GM18868 (cell line): ENCODE measurements around the gene TNRC18.
"Not testable (repeated sequence)": the region's sequence is repeated elsewhere in the genome, so short reads cannot be mapped to it uniquely, and the experiment has no call there.

Experiments
- ATAC-seq: cut with Tn5 transposase; IDR thresholded peaks from one replicate; pipeline ENCODE4 v1.9.1; 2021; ENCODE audit warnings: mild to moderate bottlenecking, moderate library complexity; ENCODE audit not compliant: unreplicated experiment

TNRC18 gene

DNA sequence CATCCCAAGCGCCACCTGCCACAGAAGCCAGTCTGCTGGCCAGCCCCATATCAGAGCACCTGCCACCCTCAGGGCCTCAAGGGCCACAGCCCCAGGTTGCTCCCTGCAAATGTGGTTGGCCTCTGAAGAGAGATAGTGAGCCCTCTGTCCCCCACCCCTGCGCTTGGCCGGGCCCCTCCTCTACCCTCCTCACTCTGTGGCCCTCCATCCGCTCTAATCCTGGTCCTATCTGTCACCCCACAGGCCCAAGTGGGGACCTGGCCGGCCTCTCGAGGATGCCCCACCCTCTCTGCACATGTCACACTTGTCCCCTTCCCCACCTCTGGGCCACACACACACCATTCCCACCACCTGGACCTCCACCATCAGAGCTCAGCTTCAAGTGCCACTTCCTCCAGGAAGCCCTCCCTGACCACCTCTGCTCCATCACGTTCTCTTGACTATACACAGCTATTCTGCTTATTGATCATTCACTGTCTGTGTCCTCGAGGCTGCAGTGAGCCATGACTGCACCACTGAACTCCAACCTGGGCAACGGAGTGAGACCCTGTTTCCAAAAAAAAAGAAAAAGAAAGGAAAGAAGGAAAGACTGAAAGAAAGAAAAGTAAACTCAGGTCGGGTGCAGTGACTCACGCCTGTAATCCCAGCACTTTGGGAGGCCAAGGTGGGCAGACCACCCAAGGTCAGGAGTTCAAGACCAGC, 42.4 kb downstream of the TNRC18 start:
- no peak for ATAC-seq

DNA sequence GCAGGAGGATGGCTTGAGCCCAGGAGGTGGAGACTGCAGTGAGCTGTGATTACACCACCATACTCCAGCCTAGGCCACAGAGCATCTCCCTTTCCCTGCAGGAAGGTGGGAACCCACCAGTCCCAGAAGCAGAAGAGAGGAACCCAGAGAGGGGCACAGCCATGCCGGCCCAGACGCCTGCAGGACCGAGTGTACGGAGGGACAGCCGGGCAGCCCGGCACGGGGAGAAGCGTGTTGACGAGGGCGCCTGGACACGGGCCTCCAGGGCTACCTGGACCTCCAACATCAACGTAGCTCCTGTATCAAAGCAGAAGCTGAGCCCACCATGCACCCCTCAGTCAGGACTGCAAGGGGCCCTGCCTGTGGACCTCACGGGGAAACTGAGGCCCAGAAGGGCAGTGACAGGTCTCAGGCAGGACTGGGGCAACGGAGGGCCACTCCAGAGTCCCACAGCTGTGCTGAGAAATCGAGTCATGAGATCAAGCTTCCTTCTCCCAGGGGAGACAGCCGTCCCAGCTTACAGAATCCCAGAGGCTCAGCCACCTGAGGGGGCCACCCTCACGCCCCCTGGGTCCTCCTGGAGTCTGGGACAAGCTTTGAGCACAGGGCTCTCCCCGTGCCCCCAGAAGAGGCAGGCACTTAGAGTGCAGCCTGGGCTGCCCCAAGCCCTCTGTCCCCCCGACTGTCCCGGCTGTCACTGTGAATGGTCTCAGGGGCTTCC, 43.1 kb downstream of the TNRC18 start:
- no peak for ATAC-seq

DNA sequence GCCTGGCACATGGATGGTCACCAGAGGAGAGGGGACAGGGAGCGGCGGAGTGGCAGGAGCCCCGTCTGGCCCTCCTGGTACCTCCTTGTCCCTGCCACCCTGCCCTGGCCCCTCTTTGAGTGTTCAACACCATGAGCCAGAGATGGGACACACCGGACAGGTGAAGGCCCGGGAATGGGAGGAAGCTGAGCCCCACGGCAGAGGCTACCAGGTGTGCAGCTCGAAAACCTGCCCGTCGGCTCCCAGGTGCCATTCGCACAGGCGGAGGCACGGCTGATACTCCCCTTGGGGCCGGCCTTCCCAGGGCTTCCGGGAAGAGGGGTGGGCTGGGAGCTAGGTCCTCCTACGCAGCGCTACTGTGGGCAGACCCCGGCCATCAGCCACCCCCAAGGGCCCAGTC, 44.1 kb downstream of the TNRC18 start:
- ATAC-seq = no peak

DNA sequence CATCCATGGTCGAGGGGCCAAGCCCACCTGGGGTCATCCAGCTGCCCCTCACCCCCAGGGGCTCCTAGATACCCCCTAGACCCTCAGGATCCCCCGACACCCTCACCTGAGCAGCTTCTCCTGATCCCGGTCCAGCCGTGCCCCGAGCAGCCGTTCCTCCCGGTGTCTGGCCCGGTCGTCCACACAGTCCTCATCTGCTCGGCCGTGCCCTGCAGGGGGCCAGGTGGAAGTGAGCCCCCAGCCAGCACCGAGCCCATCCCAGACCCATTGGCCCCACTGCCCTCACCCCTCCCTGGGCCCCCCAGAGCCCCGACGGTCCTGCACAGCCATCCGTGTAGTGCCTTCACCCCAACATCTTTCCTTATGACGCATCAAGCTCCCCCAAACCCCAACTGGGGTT, 45.8 kb downstream of the TNRC18 start:
- ATAC-seq = no peak

DNA sequence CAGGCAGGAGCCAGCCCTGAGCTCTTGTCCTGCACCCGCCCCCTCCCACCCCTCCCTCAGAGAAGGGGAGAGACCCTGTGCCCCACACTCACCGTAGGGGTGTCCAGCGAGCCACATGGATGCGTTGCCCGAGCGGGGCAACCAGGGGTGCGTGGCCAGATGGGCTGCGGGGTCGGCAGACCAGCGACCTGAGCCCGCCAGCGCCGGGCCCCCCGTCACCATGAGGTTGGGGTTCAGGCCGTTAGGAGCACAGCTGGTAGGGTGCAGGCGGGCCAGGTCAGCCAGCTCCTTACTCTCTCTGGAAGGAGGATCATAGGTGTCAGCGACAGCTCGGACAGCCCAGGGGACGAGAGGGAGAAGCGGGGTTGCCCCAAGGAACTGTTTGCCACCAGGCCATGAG, 46.4 kb downstream of the TNRC18 start:
- ATAC-seq = no peak

DNA sequence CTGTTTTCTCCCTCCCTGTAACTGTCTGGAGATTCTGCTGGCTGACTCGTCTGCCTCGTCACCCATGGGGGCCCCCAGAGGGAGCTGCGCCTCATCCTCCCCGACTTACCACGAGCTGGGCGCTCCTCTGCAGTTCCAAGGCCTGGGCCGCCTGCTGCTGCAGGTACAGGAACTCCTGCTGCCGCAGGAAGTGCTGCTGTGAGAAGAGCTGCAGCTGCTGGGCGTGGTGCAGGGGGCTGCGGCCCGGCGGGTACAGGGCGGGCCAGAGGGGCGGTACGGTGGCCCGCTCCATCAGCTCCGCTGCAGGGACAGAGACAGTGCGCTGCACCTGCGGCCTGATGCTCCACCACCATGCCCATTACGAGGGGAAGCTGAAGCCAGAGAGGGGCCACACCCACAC, 47.7 kb downstream of the TNRC18 start:
- ATAC-seq = no peak

DNA sequence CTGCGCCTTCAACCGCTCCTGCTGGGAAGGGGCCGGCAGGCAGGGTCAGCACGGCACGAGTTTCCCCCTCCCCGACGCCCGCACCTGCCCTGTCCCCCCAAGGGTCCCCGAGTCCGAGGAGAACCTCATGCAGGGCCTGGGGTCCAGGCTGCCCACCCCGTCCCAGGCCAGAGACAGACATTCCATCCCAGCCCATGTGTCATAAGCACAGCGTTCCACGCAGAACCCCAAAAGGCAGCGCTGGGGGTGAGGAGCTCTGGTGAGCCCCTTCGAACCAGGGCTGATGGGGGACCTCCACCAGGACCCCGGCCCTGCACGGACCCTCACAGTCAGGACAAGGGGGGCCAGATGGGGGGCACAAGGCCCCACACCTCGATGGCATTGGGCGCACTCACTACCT, 49.2 kb downstream of the TNRC18 start:
- ATAC-seq = no peak

DNA sequence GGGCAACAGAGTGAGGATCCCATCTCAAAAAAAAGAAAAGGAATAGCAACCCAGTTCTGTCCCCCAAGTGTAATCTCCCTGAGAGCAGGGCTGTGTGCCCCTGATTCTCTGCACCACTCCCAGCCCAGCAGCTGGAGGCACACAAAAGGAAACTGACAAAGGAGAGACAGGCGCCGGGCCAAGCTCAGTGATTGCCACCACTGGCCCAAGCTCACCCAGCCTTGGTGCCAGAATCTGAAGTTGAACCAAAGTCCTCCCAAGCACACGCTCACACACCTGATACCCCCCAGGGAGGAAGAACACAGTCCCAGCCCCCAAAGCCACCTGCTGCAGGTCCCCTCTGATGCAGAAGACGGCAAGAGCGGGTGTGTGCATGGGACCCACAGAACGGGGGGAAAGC, 50.3 kb downstream of the TNRC18 start:
- ATAC-seq = no peak

DNA sequence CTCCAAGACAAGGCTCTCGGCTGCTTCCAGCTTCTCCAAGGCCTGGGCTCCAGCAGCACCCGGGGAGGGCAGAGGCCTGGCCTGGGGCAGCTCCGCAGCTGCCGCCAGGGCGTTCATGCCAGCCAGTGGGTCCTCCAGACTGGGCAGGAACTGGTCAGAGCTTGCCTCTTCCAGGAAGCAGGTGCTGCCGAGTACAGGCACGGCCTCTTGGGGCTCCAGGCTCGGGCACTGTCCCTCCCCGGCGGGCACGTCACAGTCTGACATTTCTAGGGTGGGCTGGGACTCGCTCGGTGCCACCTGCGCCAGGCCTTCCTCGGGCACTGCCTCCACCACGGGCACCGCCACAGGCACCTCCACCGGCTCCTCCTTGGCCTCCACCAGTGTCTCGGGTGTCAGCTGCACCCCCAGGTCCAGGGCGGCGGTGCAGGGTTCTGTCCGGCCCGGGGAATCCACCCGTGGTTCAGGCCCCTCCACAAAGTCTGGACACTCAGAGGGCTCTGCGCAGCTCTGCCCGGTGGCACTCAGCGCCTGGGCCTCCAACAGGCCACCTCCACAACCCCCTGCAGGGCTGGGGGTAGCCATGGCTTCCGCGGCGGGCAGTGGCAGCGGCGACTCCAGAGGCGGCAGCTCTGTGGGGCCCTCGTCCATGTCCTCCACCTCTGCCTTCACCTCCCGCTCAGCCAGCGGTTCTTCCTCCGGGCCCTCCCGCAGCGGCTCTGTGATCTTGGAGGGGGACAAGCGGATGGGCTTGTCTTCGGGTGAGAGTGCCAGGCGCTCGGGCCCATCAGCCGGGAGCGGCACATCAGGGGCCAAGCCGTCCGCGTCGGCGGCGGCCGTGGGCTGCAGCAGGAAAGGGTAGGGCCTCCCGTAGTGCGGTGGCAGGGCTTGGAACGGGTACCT, 52.9 kb downstream of the TNRC18 start:
- ATAC-seq = no peak

DNA sequence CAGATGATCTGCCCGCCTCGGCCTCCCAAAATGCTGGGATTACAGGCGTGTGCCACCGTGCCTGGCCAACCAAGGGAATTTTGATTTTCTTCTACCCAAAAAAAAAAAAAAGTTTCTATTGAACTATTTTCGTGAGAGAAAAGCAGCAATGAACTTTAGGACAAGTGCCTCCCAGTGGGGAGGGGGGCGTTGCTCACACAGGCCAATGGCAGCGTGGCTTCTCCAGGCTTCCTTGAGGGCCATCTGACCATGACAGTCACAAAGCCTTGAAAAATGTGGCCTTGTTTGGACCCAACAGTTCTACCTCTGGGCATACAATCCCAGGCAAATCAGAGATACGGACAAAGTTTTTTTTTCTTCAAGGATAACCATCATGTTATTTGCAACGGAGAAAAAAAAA, 56.0 kb downstream of the TNRC18 start:
- no peak for ATAC-seq

DNA sequence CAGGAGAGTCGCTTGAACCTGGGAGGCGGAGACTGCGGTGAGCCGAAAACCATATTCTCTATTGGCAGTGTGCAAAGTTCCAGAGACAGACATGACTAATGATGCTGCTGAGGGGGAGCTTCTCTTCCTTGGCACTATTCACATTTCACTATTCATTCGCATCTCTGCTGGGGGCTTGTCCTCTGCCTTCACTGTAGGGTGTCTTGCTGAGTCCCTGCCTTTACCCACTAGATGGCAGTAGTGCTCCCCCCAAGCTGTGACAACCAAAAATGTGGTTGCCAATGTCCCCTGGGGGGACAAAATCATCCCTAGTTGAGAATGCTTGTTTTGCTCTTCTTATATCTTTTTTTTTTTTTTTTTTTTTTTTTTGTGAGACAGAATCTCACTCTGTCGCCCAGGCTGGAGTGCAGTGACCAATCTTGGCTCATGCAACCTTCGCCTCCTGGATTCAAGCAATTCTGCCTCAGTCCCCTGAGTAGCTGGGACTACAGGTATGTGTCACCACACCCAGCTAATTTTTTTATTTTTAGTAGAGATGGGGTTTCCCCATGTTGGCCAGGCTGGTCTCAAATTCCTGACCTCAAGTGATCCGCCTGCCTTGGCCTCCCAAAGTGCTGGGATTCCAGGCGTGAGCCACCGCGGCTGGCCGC, 57.5 kb downstream of the TNRC18 start:
- peak; percentile 73 for ATAC-seq

DNA sequence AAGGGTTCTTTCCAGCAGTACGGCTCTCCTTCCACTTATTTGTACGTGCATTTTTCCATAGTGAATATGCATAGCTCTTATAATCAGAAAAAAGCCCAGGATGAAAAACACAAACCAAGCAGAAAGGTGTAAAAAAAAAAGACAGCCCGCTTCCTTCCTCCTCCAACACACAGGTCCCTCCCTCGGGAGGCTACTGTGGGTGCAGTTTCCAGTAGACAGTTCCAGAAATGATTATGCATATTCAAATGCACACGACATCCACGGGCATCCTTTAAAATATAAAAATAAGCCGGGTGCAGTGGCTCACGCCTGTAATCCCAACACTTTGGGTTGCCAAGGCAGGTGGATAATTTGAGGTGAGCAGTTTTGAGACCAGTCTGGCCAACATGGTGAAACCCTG, 59.9 kb downstream of the TNRC18 start:
- no peak for ATAC-seq

DNA sequence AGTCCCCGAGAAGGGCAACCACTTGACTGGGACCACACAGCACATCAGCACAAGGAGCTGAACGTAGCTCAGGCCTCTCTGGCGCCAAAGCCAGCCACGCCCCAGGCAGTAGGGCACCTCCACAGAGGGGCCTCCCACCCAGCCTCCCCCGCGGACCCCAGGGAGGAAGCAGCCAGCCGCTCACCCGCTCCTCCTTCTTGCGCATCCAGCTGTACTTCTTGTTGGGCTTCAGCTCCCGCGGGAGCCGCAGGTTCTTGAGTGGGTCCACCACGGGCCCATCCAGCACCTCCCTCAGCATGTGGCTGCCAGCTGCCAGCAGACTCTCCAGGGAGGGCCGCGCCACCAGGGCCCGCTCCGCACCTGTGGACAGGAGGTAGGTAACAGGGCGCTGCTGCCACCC, 61.2 kb downstream of the TNRC18 start:
- ATAC-seq = no peak

DNA sequence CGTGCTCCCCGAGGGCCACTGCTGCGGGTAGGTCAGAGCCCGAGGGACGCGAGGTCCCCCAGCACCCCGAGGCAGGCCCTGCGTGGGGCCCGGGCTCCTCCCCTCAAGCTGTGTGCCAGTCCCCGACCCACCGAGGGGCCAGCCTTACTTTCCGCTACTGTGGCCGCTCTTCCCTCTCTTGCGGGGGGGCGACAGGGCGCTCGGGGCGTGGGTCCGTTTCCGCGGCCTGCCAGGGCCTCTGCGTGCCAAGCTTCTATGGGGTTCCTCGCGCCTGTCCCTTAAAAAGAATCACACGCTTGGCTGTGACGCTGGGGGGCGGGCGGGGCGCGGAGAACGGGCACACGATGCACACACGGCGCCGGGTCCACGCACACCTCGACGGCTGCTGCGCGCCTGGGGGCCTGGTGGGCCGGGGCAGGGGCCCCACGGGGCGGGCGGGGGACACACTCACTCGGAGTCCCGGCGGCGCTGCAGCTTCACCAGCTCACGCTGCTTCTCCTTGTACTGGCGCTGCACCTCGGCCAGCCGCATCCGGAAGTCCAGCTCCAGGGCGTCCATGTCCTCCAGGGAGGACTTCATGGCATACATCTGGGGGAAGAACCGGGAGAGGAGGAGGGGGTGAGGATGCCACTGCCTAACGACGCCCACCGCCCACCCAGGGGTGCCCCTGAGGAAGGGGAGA, 62.0 kb downstream of the TNRC18 start:
- ATAC-seq = no peak

DNA sequence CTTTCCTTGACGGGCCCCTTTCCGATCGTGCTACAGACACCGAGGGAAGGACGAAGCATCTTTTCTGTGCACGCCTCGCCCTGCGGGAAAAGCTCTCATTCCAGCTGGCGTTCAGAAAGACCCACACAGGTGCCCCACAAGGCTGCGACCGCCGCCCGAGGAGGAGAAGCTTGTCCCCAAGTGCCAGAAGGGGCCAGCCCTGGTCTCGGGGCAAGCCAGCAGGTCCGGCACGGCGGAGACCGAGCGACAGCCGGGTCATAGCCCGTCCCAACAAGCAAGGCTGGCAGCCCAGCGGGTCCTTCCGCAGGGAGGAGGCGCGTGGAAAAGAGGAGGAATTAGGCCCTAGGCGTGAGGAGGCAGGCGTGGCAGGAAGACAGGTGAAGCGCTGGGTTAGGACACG, 62.7 kb downstream of the TNRC18 start:
- ATAC-seq = no peak

DNA sequence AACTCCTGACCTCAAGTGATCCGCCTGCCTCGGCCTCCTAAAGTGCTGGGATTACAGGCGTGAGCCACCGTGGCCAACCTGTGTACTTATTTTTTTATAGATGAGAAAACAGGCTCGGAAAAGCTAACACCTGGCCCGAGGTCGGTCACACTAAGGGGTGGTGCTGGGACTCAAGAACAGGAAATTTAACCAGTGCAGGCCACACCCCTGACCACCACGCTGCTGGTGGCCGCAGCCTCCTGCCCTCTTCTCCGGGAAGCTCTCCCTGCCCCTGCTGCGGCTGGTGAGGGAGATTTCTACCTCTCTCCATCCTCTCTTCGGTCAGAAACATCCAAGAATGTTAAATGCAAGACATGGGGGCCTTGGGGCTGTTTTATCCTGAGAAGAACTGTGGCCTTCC, 63.2 kb downstream of the TNRC18 start:
- no peak for ATAC-seq

DNA sequence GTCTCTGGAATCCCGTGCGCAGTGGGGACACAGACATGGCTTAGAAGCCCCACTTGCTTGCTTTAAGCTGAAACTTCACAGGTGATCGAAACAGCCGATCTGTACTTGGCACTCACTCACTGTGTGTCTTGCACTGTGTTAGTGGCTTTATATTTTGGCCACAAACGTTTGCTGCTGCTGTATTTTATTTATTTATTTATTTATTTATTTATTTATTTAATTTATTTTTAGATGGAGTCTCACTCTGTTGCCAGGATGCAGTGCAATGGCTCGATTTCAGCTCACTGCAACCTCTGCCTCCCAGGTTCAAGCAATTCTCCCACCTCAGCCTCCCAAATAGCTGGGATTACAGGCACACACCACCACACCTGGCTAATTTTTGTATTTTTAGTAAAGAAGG, 63.6 kb downstream of the TNRC18 start:
- not testable (repeated sequence) for ATAC-seq

DNA sequence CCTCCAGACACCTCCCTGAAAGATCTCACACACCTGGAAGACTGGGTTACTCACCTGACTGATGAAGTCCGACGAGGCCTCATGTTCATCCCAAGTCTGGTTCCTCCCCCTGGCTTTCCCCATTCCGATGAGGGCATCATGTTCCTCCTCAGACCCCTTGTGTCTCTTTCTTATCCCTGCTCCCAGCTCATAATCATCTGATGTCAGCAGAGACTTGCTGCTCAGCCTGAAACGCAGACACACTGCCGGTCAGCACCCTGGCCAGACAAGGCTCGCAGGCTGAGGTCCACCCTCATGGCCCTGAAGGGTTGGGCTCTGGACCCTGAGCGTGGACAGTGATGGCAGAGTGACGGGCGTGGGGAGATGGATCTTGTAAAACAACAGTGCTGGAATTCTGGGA, 64.3 kb downstream of the TNRC18 start:
- no peak for ATAC-seq

DNA sequence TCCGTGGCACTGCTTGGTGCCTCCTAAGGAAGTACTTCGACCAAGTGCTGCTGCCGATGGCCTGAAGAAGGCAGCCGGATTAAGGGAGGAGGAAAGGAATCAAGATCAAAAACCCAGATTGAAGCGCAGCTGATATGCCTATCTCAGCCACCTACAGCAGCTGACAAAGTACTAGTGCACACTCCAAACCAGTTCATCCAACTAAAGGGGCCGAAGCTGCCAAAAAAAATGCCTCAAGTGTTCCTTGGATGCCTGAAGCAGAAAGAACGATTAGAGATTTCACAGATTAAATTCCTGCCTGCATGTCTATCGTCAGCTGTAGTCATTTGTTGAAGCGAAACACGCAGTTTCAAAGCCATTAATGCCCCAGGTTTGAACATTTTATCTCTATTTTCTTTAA, 65.7 kb downstream of the TNRC18 start:
- ATAC-seq = no peak

DNA sequence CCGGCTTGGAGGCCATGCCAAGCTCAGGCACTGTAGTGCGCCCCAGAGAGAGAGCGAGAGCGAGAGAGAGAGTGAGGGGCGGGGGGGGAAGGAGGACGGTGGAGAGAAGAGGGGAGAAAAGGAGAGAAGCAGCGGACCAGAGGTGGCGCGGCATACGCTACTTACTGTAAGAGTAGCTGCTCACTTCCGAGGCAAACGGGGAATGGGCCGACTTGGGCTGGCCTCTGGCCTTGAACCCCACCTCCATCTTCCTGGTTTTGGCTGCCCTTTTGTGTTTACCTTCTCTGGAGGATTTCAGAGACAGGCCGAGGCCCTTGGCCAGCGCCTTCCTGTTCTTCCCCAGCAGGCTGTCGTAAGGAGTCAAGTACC, 66.9 kb downstream of the TNRC18 start:
- ATAC-seq = no peak
